Left lobe of liver (tissue), 2 donors: ENCODE measurements around the gene PLOD1. TPM values are rescaled to one million over a fixed set of nuclear protein-coding genes. Genes with fewer than 3 reads are reported as not detected.
"Not testable (repeated sequence)": the region's sequence is repeated elsewhere in the genome, so short reads cannot be mapped to it uniquely, and the experiment has no call there.

Experiments used
- ATAC-seq: fragments of 200-7000 bp; cut with Tn5 transposase; one replicate; pipeline ENCODE4 v1.9.1; 2020; ENCODE audit warnings: mild to moderate bottlenecking, moderate library complexity
- DNase-seq: peaks from one replicate; pipeline ENCODE4 v3.0.0-alpha.2; 2020; ENCODE audit warnings: low spot score
- total RNA-seq: library from RNA; stranded (reverse); gene quantifications from one replicate; pipeline ENCODE4 v1.2.1, GENCODE V29; 2021
- donor health status: DM: no; HTN: no; CAD: no; lungs with moderate emphysema.
- donor health status: DM: no; HTN: yes; CAD: no.

Gene PLOD1
- total RNA-seq, 1 donor from 2014 or later, result 70.8 TPM

DNA sequence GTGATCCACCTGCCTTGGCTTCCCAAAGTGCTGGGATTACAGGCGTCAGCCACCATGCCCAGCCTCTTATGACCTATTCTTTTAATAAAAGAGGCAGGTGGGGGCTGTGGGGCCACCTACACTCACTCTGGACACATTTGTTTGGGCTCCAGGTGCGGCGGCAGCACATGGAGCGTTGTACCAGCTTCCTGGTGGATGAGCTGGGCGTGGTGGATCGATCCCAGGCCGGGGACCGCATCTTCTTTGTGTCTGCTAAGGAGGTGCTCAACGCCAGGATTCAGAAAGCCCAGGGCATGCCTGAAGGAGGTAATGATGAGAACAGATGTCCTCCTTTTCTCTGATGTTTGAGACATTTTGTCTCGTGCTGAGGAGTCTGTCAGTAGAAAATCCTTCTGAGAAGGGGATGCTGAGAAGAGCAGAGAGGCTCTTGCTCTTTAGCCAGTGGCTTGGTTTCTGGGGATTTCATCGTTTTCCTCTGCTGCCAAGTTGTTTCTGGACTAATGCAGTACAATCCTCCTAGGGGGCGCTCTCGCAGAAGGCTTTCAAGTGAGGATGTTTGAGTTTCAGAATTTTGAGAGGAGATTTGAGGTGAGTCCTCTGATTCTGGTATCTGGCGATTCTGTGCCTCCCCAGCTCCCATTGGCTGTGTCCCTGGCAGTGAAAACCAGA, 66.9 kb downstream of the PLOD1 start:
- no peak for ATAC-seq
- DNase-seq, result no peak

DNA sequence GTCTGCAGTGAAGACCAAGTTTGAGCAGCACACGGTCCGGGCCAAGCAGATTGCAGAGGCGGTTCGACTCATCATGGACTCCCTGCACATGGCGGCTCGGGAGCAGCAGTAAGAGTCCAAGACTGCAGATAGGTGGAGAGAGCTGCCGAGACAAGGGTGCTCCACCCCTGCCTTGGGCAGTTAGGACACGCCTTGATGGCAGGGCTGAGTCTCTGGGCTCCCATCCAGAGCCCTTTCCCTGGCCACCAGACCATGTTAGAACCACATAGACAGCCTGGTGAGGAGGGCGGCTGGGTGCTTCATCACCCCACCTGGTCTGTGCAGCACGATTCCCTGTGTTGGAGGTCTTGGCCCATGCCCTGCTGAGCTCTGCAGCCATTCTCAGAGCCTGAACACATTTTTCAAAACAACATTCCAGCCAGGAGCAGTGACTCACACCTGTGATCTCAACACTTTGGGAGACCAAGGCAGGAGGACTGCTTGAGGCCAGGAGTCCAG, 67.5 kb downstream of the PLOD1 start:
- DNase-seq, result no peak
- ATAC-seq, result peak; percentile 32

DNA sequence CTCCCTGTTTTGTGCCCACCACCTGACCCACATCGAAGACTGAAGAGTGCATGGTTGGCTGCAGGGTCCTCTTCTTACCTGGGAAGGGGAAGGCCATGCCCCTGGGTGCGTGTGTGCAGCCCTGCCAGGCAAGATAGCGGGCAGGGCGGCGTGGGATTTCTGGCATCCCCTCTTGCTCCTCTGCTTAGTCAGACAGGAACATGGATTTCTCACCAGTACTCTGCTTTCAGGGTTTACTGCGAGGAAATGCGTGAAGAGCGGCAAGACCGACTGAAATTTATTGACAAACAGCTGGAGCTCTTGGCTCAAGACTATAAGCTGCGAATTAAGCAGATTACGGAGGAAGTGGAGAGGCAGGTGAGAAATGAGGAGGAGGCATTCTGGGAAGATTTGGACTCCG, 69.2 kb downstream of the PLOD1 start:
- no peak for DNase-seq
- no peak for ATAC-seq

DNA sequence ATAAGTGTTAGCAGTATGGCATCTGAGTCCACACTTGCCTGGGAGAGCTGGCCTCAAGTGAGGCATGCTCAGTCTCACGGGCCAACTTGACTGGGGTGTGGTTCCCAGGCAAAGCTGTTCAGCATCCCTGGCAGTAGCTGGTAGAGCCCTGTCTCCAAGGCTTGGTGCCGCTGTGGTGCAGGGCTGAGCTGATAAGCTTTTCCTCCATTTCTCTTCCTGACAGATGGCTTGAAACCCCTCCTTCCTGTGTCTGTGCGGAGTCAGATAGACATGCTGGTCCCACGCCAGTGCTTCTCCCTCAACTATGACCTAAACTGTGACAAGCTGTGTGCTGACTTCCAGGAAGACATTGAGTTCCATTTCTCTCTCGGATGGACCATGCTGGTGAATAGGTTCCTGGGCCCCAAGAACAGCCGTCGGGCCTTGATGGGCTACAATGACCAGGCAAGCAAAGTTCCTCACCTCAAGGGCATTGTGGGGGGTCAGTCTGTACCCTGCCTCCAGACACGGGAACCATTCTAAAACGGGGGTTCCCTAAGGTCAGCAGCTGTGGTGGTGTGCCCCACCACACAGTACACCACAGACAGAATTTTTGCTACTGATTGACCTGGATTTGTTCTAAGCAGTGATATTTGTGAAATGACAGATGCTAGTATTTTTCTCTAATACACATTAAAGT, 71.1 kb downstream of the PLOD1 start:
- ATAC-seq, result peak; percentile 58
- no peak for DNase-seq

DNA sequence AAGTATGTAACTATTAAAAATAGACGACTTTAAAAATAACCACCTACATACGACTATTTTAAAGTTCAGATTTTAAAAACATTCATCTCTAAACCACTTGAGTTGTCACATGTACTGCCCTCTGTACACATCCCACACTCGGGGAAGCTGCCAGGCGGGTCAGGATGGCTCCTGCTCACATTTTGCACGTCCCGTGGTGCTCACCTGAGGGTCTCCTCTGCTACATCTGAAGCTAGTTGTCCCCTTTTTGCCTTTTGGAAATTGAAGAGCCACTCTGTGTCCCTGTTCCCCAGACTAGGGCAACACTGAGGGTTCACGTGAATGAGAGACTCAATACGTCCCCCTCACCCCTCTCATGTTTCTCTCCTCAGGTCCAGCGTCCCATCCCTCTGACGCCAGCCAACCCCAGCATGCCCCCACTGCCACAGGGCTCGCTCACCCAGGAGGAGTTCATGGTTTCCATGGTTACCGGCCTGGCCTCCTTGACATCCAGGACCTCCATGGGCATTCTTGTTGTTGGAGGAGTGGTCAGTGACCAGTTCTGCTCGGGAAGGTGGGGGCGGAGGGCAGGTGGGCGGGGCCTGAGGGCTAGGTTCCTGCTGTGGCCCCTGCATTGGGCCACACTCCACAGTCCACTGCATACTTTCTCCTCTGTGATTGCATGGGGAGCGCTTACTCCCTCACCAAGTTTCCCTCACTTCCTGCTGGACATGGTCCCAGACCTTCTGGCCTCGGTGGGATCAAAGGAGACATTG, 71.8 kb downstream of the PLOD1 start:
- DNase-seq (no peak), ATAC-seq (no peak)

DNA sequence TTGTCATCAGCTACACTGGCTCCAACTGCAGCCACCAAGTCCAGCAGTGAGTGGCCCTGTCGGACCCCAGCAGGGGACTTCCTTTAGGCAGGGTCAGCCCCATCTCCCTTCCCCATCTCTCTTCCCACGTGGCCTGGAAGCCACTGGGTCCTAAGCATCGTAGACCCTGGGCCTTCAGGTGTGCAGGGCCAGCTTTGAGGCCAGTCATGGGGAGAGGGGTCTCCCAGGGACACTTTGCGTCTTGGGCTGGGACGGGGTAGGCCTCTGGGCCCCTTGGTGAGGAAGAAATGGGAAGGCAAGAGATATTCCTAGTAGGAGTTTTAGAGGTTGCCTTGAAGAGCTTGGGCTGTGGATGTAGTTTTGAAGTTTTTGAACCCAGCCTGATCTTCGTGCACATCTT, 72.7 kb downstream of the PLOD1 start:
- no peak for ATAC-seq

DNA sequence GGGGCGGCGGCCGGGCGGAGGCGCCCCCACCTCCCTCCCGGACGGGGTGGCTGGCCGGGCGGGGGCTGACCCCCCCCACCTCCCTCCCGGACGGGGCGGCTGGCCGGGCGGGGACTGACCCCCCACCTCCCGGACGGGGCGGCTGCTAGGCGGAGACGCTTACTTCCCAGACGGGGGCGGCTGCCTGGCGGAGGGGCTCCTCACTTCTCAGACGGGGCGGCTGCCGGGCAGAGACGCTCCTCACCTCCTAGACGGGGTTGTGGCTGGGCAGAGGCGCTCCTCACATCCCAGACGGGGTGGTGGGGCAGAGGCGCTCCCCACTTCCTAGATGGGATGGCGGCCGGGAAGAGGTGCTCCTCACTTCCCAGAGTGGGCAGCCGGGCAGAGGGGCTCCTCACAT, 73.8 kb downstream of the PLOD1 start:
- not testable (repeated sequence) for DNase-seq, ATAC-seq

More for the DNA sequence above, 72.7 kb downstream of the PLOD1 start:
- no peak for DNase-seq

DNA sequence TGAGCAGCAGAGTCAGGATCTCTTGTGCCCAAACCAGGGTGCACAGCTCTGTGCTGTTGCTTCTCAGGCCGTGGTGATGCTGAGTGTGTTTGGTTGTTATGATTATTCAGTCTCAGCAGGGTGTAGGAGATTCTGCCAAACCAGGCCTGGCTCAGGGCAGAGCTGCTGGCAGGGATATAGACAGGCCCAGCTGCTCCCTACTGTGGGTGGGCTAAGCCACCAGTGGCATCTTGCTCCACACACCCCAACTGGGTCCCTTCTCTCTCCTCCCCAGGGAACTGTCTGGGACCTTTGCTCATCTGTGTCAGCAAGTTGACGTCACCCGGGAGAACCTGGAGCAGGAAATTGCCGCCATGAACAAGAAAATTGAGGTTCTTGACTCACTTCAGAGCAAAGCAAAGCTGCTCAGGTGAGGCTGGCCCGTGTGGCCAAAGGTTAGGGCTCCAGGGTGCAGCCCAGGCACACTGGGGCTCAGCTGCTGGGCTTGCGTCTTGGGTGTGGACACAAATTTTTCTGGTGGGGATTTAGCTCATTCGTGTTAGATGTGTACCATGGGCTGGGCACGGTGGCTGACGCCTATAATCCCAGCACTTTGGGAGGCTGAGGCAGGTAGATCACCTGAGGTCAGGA, 74.9 kb downstream of the PLOD1 start:
- no peak for DNase-seq
- ATAC-seq, result no peak

DNA sequence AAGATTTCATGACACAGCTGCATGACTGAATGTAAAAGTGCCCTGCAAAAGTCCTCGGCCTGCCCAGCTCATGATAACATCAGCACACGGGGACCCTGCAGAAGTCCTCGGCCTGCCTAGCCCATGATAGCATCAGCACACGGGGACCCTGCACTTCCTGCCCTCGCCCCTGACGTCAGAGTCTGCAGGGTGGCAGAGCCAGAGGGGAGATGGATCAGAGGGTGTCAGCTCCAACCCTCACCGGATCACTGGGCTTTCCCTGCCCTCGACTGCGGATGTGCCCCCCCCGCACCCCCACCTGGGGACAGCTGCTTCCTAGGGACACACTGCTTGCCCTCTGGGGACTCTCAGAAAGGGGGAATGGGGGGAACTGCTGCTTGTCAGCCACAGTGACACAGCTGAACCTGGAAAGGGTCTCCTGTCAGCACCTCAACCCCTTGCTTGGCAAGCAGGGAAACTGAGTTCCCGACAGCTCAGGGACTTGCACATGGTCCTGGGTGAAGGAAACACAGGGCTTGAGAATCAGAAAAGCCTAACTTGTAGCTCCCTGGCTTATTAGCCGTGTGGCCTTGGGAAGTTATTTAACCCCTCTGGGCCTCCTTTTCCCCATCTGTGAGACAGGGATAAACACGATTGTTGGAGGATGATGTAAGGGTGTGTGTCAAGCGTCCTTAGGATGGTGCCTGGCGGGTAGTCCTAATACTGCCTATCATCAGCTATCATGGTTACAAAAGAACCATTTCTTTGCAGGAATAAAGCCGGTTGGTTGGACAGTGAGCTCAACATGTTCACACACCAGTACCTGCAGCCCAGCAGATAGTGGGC, 76.4 kb downstream of the PLOD1 start:
- no peak for ATAC-seq

DNA sequence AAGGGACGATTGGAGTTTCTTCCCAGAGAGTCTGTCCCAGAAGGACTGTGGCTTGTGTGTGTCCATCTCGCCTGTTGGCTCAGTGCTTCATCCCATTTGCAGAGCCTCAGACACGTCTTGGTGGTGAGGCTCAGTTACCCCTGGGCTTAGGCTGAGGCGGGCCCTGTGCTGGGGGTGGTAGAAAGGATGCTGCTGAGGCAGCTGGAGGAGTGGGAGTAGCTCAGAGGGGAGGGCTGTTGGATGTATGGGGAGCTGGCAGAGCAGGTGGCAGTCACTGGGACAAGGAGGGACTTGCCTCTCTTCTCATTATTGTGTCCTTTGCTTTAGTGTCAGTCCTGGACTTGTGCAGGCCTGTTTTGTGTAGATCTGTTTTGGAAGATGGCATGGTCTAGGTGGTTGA, 77.5 kb downstream of the PLOD1 start:
- DNase-seq (no peak), ATAC-seq (no peak)

More for the DNA sequence above, 76.4 kb downstream of the PLOD1 start:
- DNase-seq, result no peak

DNA sequence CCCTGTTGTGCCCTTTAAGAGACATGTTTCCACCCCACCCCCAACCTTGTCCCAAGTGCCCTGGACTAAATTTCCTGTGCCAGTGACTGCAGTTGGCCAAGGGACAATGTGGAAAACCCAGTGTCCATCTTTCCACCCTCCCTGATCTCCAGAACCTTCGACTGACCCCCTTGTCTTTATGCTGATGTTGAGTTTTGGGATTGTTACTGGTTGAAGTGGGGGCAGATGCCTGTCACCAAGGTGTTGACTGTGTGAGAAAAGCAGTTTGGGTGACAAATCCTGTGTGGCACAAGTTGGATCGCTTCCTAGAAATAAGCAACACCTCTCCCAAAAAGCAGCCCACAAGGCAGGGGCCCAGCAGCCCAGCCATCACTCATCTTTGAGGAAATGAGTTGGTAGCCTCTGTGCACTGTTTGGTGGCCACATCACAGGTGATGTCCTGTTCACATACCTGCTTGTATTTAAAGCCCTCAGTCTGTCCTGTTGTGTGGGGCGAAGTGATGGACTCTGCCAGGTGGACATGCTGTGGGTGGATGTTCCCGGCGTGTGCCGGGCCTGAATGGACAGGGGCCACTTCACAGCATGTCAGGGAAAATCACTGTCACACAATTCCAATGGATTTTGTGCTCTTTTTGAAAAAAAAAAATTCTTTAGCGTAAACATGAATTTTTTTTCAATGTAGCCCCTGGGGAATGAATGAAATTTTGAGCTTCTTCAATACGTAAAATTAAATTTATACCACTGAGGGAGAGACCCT, 78.2 kb downstream of the PLOD1 start:
- DNase-seq, result no peak
- peak; percentile 15 for ATAC-seq

DNA sequence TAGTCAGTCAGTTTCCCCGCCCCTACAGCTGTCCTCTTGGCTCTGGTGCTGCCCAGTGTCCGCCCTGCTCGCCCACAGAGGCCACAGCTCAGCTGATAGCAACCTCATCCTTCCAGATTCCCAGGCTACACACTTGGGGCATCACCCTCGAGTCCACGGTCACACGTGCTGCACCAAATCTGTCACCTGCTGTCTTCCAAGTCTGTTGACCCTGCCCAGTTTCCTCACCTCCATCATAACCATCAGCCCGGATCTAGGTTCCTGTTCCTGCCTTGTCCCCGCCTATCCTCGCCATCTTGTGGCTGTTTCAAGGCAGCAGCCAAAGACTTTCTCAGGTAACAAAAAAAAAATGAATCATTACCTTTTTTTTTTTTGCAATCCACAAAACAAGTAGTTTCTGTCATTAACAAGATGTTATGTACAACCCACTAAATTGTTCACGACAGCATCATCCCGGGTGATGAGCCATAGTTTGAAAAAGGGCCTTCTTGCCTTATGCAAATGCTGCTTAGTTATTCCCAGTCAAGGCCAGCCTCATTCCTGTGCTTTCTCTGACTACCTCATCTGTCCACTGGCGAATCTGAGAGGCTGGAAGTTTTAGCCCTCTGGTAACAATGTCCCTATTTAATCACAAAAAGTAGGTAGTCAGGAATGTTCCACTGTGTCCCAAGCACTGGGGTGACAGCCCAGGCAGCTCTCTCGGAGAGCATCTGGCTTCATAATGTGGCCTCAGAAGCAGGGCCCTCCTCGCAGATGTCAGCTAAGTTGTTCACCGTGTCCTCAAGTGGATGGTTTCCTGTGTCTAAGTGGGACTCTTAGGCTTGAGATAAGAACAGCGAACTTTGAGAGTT, 79.8 kb downstream of the PLOD1 start:
- DNase-seq (no peak), ATAC-seq (no peak)

DNA sequence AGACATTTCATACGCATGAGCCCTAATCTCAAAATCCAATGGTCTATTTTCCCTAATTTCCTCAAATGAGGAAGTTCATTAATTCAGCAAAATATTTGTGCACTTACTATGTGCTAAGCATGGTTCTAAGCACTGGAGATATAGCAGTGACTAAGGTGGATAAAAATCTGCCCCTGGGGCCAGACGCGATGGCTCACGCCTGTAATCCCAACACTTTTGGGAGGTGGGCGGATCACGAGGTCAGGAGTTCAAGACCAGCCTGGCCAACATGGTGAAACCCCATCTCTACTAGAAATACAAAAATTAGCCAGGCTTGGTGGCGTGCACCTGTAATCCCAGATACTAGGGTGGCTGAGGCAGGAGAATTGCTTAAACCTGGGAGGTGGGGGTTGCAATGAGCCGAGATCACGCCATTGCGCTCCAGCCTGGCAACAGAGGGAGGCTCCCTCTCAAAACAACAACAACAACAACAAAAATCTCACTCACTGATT, 80.5 kb downstream of the PLOD1 start:
- ATAC-seq, result no peak
- DNase-seq, result no peak

DNA sequence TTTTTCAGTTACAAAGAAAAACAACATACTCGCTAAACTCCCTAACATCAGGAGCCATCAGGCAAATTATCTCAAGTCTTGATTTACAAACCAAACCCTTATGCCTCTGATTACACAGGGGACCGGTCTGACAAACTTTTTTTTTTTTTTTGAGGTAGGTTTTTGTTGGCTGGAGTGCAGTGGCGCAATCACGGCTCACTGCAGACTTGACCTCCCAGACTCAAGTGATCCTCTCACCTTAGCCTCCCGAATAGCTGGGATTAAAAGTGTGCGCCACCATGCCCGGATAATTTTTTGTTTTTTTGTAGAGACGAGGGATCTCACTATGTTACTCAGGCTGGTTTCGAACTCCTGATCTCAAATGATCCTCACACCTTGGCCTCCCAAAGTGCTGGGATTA, 81.0 kb downstream of the PLOD1 start:
- DNase-seq (no peak), ATAC-seq (no peak)

DNA sequence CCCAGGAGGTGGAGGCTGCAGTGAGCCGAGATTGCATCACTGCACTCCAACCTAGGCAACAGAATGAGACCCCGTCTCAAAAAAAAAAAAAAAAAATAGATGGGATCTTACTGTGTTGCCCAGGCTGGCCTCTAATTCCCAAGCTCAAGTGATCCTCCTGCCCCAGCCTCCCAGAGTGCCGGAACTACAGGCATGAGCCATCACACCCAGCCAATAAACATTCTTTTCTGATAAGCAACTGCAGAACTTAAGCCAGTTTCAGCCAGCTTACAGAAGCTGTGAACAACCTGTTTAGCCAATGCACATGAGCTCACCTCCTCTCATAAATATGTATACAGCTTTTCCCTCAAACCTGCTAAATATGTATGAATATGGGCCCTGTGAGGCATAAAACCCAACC, 81.7 kb downstream of the PLOD1 start:
- DNase-seq (no peak), ATAC-seq (no peak)

DNA sequence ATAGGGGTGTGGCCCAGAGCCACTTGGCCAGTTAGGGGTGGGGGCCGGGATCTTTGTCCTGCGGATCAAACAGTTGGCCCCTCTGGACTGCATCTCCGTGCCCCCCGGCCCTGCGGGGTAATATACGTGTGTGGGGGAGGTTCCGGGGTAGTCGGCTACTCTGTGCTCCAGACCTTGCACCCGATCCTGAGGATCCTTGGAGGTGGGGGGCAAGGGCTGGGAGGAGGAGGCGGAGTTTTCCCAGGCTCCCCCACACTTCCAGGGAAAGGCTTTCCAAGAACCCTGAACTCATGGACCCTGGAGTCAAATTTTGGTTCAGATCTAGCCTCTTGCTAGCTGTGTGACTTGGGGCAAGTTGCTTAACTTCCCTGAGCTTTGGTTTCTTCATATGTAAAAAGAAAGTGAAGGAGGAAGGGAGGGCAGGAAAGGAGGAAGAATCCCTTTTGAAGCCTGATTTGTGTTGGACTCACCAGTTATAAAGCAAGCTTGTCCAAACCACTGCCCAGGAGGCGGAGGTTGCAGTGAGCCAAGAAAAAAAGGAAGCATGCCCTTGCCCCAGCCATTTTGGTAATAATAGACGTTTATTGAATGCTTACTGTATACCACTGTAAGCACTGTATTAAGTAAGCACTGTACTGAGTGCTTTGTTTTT, 85.5 kb downstream of the PLOD1 start:
- ATAC-seq (peak; percentile 1), DNase-seq (no peak)

DNA sequence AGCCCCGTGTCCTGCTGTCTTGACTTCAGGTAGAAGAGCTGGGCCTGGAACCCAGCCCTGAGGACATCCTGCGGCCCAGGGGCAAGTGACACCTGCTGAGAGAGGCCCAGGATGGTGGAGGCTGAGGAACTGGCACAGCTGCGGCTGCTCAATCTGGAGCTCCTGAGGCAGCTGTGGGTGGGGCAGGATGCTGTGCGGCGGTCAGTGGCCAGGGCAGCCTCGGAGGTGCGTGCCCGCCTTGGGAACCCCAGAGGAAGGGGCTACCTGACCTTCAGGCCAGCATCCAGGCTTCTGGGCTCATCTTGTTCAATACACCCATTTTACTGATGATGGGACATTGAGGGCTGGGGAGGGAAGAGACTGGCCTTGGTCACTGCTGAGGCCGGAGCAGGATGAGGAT, 87.1 kb downstream of the PLOD1 start:
- DNase-seq (no peak), ATAC-seq (no peak)

DNA sequence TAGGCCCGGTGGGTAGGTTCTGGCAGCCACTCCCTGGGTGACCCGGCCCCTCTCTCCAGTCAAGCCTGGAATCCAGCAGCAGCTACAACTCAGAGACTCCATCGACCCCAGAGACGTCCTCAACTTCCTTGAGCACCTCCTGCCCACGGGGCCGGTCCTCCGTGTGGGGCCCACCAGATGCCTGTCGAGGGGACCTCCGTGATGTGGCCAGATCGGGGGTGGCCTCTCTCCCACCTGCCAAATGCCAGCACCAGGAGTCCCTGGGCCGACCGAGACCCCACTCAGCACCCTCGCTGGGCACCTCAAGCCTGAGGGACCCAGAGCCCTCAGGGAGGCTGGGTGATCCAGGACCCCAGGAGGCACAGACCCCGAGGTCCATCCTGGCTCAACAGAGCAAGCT, 87.5 kb downstream of the PLOD1 start:
- no peak for DNase-seq
- ATAC-seq, result no peak
